ENCODE data around the gene TMEM176B. TPM values are rescaled to one million over a fixed set of nuclear protein-coding genes. Genes with fewer than 3 reads are reported as not detected.
"Not testable (repeated sequence)": the region's sequence is repeated elsewhere in the genome, so short reads cannot be mapped to it uniquely, and the experiment has no call there.

TMEM176B gene
- total RNA-seq, 3 donors from 2014 or later (not counting 1 experiment from before 2014, with no cell fraction given): 4.0 TPM; not detected in 2

GRCh38 chr7:150814328-150815001 lies 14.3 kb upstream of the TMEM176B start:
- Mint-ChIP-seq H3K9me3 (peaks cover 3 to 7% of the 10 kb centered on the region in 2 donors), H3K27ac (no peak overlapping the region), H3K27me3 (ENCODE audit: low read depth in 2 of 2) (peaks cover 47 to 69% of the 10 kb centered on the region in 2 donors), H3K36me3 (peaks cover 12% of the 10 kb centered on the region), H3K4me3 (no peak overlapping the region), H3K4me1 (no peaks in the 10 kb centered on the region)
- DNase-seq (no peak), ATAC-seq (no peak)
- 80% methylated on average over 6 of the region's 7 CpGs for WGBS (ENCODE audit: insufficient coverage)
- Histone ChIP-seq H3K9me3 (ENCODE audit: control insufficient read depth, insufficient read depth, low read length) (no peaks in the 10 kb centered on the region), H3K36me3 (ENCODE audit: control insufficient read depth, insufficient read depth, low read length) (no peaks in the 10 kb centered on the region), H3K27ac (ENCODE audit: low read length) (no peak overlapping the region), H3K27me3 (ENCODE audit: control insufficient read depth, insufficient read depth, low read length) (no peaks in the 10 kb centered on the region), H3K4me1 (ENCODE audit: control insufficient read depth, insufficient read depth, low read length) (no peaks in the 10 kb centered on the region), H3K4me3 (ENCODE audit: low read length) (no peak overlapping the region)
- TF ChIP-seq, protein P1, sequence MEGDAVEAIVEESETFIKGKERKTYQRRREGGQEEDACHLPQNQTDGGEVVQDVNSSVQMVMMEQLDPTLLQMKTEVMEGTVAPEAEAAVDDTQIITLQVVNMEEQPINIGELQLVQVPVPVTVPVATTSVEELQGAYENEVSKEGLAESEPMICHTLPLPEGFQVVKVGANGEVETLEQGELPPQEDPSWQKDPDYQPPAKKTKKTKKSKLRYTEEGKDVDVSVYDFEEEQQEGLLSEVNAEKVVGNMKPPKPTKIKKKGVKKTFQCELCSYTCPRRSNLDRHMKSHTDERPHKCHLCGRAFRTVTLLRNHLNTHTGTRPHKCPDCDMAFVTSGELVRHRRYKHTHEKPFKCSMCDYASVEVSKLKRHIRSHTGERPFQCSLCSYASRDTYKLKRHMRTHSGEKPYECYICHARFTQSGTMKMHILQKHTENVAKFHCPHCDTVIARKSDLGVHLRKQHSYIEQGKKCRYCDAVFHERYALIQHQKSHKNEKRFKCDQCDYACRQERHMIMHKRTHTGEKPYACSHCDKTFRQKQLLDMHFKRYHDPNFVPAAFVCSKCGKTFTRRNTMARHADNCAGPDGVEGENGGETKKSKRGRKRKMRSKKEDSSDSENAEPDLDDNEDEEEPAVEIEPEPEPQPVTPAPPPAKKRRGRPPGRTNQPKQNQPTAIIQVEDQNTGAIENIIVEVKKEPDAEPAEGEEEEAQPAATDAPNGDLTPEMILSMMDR (IDR thresholded peaks at IDR 0.05): no peak
- intact Hi-C loops (cut with micrococcal nuclease): no loop called here

GRCh38 chr7:150807616-150808438 lies 7.7 kb upstream of the TMEM176B start:
- DNase-seq; H3K9me3 Mint-ChIP-seq; H3K27ac ChIP-seq (ENCODE audit: low read length); ATAC-seq; H3K27me3 ChIP-seq (ENCODE audit: control insufficient read depth, insufficient read depth, low read length); H3K4me1 ChIP-seq (ENCODE audit: control insufficient read depth, insufficient read depth, low read length); H3K4me3 Mint-ChIP-seq; H3K36me3 ChIP-seq (ENCODE audit: control insufficient read depth, insufficient read depth, low read length); H3K4me3 ChIP-seq (ENCODE audit: low read length); H3K27ac Mint-ChIP-seq; H3K4me1 Mint-ChIP-seq; intact Hi-C loops (cut with micrococcal nuclease): not testable (repeated sequence)
- Mint-ChIP-seq H3K36me3 (peaks cover 12% of the 10 kb centered on the region), H3K27me3 (ENCODE audit: low read depth in 2 of 2) (peaks cover 44 to 61% of the 10 kb centered on the region in 2 donors)
- H3K9me3 ChIP-seq (ENCODE audit: control insufficient read depth, insufficient read depth, low read length): peaks cover 12% of the 10 kb centered on the region
- 76% methylated on average over 13 of the region's 13 CpGs for WGBS (ENCODE audit: insufficient coverage)

- peaks cover 12% of the 10 kb centered on the region for H3K9me3 ChIP-seq (ENCODE audit: control insufficient read depth, insufficient read depth, low read length)
- TF ChIP-seq, protein P1 (IDR thresholded peaks at IDR 0.05): no peak
- Mint-ChIP-seq H3K36me3 (peaks cover 12% of the 10 kb centered on the region), H3K9me3 (peaks cover 0 to 3% of the 10 kb centered on the region in 2 donors), H3K4me1 (peaks cover 3% of the 10 kb centered on the region in 2 donors), H3K27ac (no peak overlapping the region), H3K4me3 (no peak overlapping the region), H3K27me3 (ENCODE audit: low read depth in 2 of 2) (peaks cover 48 to 67% of the 10 kb centered on the region in 2 donors)
- no peak for DNase-seq
- peaks cover 11% of the 10 kb centered on the region for H3K27me3 ChIP-seq (ENCODE audit: control insufficient read depth, insufficient read depth, low read length)
- no peaks in the 10 kb centered on the region for H3K36me3 ChIP-seq (ENCODE audit: control insufficient read depth, insufficient read depth, low read length)
- H3K4me3 ChIP-seq (ENCODE audit: low read length): no peak overlapping the region
- 100% methylated on average over 2 of the region's 2 CpGs for WGBS (ENCODE audit: insufficient coverage)
- intact Hi-C loops (cut with micrococcal nuclease): no loop called here
- H3K4me1 ChIP-seq (ENCODE audit: control insufficient read depth, insufficient read depth, low read length): no peaks in the 10 kb centered on the region
- no peak overlapping the region for H3K27ac ChIP-seq (ENCODE audit: low read length)
- no peak for ATAC-seq
Measured at GRCh38 chr7:150806863-150807262, 6.7 kb upstream of the TMEM176B start.

GRCh38 chr7:150806454-150806853 lies 6.3 kb upstream of the TMEM176B start:
- no peak overlapping the region for H3K27ac Mint-ChIP-seq
- DNase-seq: no peak
- peaks cover 12% of the 10 kb centered on the region for H3K36me3 Mint-ChIP-seq
- peaks cover 14% of the 10 kb centered on the region for H3K27me3 ChIP-seq (ENCODE audit: control insufficient read depth, insufficient read depth, low read length)
- H3K27me3 Mint-ChIP-seq (ENCODE audit: low read depth in 2 of 2): peaks cover 48 to 67% of the 10 kb centered on the region in 2 donors
- no peak overlapping the region for H3K27ac ChIP-seq (ENCODE audit: low read length)
- no peak overlapping the region for H3K4me3 ChIP-seq (ENCODE audit: low read length)
- peaks cover 0 to 3% of the 10 kb centered on the region in 2 donors for H3K9me3 Mint-ChIP-seq
- TF ChIP-seq, protein P1 (IDR thresholded peaks at IDR 0.05): no peak
- H3K9me3 ChIP-seq (ENCODE audit: control insufficient read depth, insufficient read depth, low read length): peaks cover 12% of the 10 kb centered on the region
- WGBS (ENCODE audit: insufficient coverage): 100% methylated on average over 3 of the region's 3 CpGs
- intact Hi-C loops (cut with micrococcal nuclease): no loop called here
- H3K36me3 ChIP-seq (ENCODE audit: control insufficient read depth, insufficient read depth, low read length): no peaks in the 10 kb centered on the region
- H3K4me3 Mint-ChIP-seq: no peak overlapping the region
- peaks cover 6 to 7% of the 10 kb centered on the region in 2 donors for H3K4me1 Mint-ChIP-seq
- no peak for ATAC-seq
- no peaks in the 10 kb centered on the region for H3K4me1 ChIP-seq (ENCODE audit: control insufficient read depth, insufficient read depth, low read length)
